Chondrocyte (in vitro differentiated cells): ENCODE data around the gene KIR2DL1. TPM values are rescaled to one million over a fixed set of nuclear protein-coding genes. Genes with fewer than 3 reads are reported as not detected.
"Not testable (repeated sequence)": the region's sequence is repeated elsewhere in the genome, so short reads cannot be mapped to it uniquely, and the experiment has no call there.

Experiments used
- DNase-seq: peaks from one replicate; pipeline ENCODE4 v3.0.0; 2021; ENCODE audit warnings: mixed read lengths, low spot score
- H3K27ac Mint-ChIP-seq: one replicate; pipeline ENCODE4 v1.8.0; 2021; ENCODE audit warnings: mild to moderate bottlenecking, moderate library complexity, mixed read lengths; ENCODE audit not compliant: unreplicated experiment
- H3K27me3 Mint-ChIP-seq: 2 replicates; pipeline ENCODE4 v1.8.0; 2021; ENCODE audit warnings: low read depth, mixed read lengths
- H3K36me3 Mint-ChIP-seq: 2 replicates; pipeline ENCODE4 v1.8.0; 2021; ENCODE audit warnings: low read depth, mixed read lengths
- H3K4me1 Mint-ChIP-seq: 2 replicates; pipeline ENCODE4 v1.8.0; 2021; ENCODE audit warnings: low read depth, mild to moderate bottlenecking, mixed read lengths
- H3K4me3 Mint-ChIP-seq: one replicate; pipeline ENCODE4 v1.8.0; 2021; ENCODE audit warnings: mild to moderate bottlenecking, moderate library complexity, mixed read lengths; ENCODE audit not compliant: unreplicated experiment
- H3K9me3 Mint-ChIP-seq: 2 replicates; pipeline ENCODE4 v1.8.0; 2021; ENCODE audit warnings: low read depth, mixed read lengths
- CTCF ChIP-seq: fragments of 200-600 bp; sonication (generic); IDR thresholded peaks from 2 replicates; pipeline ENCODE4 v1.5.0; 2021; ENCODE audit warnings: antibody characterized with exemption, mild to moderate bottlenecking, moderate library complexity
- total RNA-seq: library from RNA; stranded (reverse); gene quantifications from 3 replicates; pipeline ENCODE4 v1.2.1, GENCODE V29; 2021

KIR2DL1 gene
- total RNA-seq, 1 donor from 2014 or later, result not detected

- Mint-ChIP-seq H3K4me3 (no peak within 1 kb of the TSS), H3K9me3 (peaks cover 51% of the 10 kb centered on the region), H3K27ac (no peak within 1 kb of the TSS), H3K4me1 (no peaks in the 10 kb centered on the region), H3K36me3 (no peaks in the 10 kb centered on the region), H3K27me3 (no peaks in the 10 kb centered on the region)
- no peak for DNase-seq
- no peak for TF ChIP-seq CTCF
Observed at GRCh38 chr19:54803410-54803809, 33.8 kb downstream of the KIR2DL1 start, which contains the start of gene KIR2DL4. Gene KIR2DL4 (plus strand): TSS chr19:54803610. CDS start chr19:54803652, 42 bp downstream.

- no peaks in the 10 kb centered on the region for H3K4me1 Mint-ChIP-seq
- H3K36me3 Mint-ChIP-seq, result no peaks in the 10 kb centered on the region
- H3K4me3 Mint-ChIP-seq, result no peak overlapping the region
- no peak overlapping the region for H3K27ac Mint-ChIP-seq
- no peak for TF ChIP-seq CTCF
- DNase-seq, result no peak
- H3K9me3 Mint-ChIP-seq, result peaks cover 47% of the 10 kb centered on the region
- H3K27me3 Mint-ChIP-seq, result no peaks in the 10 kb centered on the region
Observed at GRCh38 chr19:54804101-54804500, 34.5 kb downstream of the KIR2DL1 start.

- no peak for TF ChIP-seq CTCF
Observed at GRCh38 chr19:54804571-54804970, 35.0 kb downstream of the KIR2DL1 start.

GRCh38 chr19:54805665-54806515, 36.3 kb downstream of the KIR2DL1 start:
- H3K27ac Mint-ChIP-seq, result no peak overlapping the region
- H3K4me1 Mint-ChIP-seq, result no peaks in the 10 kb centered on the region
- peaks cover 53% of the 10 kb centered on the region for H3K9me3 Mint-ChIP-seq
- H3K36me3 Mint-ChIP-seq, result no peaks in the 10 kb centered on the region
- DNase-seq, result no peak
- no peak overlapping the region for H3K4me3 Mint-ChIP-seq
- no peaks in the 10 kb centered on the region for H3K27me3 Mint-ChIP-seq
- no peak for TF ChIP-seq CTCF

More at GRCh38 chr19:54804571-54804970, 35.0 kb downstream of the KIR2DL1 start:
- Mint-ChIP-seq H3K4me3 (no peak overlapping the region), H3K4me1 (no peaks in the 10 kb centered on the region), H3K36me3 (no peaks in the 10 kb centered on the region), H3K27ac (no peak overlapping the region), H3K9me3 (peaks cover 44% of the 10 kb centered on the region), H3K27me3 (no peaks in the 10 kb centered on the region)
- DNase-seq, result no peak

- Mint-ChIP-seq H3K36me3 (no peaks in the 10 kb centered on the region), H3K9me3 (peaks cover 49% of the 10 kb centered on the region), H3K4me3 (no peak overlapping the region), H3K4me1 (no peaks in the 10 kb centered on the region), H3K27ac (no peak overlapping the region), H3K27me3 (no peaks in the 10 kb centered on the region)
- no peak for DNase-seq
- no peak for TF ChIP-seq CTCF
Observed at GRCh38 chr19:54806516-54806838, 36.9 kb downstream of the KIR2DL1 start.

GRCh38 chr19:54814571-54814970, 45.0 kb downstream of the KIR2DL1 start:
- not testable (repeated sequence) for H3K27me3 Mint-ChIP-seq, H3K36me3 Mint-ChIP-seq, H3K4me3 Mint-ChIP-seq, H3K27ac Mint-ChIP-seq, H3K4me1 Mint-ChIP-seq, DNase-seq
- peaks cover 65% of the 10 kb centered on the region for H3K9me3 Mint-ChIP-seq

- H3K9me3 Mint-ChIP-seq, result peaks cover 66% of the 10 kb centered on the region
- not testable (repeated sequence) for H3K27me3 Mint-ChIP-seq, DNase-seq, H3K4me3 Mint-ChIP-seq, H3K36me3 Mint-ChIP-seq, H3K4me1 Mint-ChIP-seq, H3K27ac Mint-ChIP-seq
Observed at GRCh38 chr19:54816251-54816650, 46.7 kb downstream of the KIR2DL1 start, which contains the start of gene KIR3DL1. Gene KIR3DL1 (plus strand): TSS chr19:54816468.
